GM12891 (cell line): Measurements from ENCODE around the gene SULT2B1.

Source experiments
- PAX5 ChIP-seq: IDR thresholded peaks from 2 replicates; pipeline ENCODE4 v1.6.1; 2011; ENCODE audit warnings: low read length, moderate library complexity, mild to moderate bottlenecking; ENCODE audit not compliant: insufficient read depth, severe bottlenecking
- POLR2A ChIP-seq: IDR thresholded peaks from 2 replicates; pipeline ENCODE4 v1.6.1; 2011; ENCODE audit warnings: low read depth, low read length, control low read depth
- POLR2AphosphoS5 ChIP-seq: IDR thresholded peaks from 2 replicates; pipeline ENCODE4 v1.6.1; 2011; ENCODE audit warnings: low read depth, low read length, control low read depth
- TAF1 ChIP-seq: IDR thresholded peaks from 2 replicates; pipeline ENCODE4 v1.6.1; 2011; ENCODE audit warnings: low read depth, low read length, control low read depth

DNA sequence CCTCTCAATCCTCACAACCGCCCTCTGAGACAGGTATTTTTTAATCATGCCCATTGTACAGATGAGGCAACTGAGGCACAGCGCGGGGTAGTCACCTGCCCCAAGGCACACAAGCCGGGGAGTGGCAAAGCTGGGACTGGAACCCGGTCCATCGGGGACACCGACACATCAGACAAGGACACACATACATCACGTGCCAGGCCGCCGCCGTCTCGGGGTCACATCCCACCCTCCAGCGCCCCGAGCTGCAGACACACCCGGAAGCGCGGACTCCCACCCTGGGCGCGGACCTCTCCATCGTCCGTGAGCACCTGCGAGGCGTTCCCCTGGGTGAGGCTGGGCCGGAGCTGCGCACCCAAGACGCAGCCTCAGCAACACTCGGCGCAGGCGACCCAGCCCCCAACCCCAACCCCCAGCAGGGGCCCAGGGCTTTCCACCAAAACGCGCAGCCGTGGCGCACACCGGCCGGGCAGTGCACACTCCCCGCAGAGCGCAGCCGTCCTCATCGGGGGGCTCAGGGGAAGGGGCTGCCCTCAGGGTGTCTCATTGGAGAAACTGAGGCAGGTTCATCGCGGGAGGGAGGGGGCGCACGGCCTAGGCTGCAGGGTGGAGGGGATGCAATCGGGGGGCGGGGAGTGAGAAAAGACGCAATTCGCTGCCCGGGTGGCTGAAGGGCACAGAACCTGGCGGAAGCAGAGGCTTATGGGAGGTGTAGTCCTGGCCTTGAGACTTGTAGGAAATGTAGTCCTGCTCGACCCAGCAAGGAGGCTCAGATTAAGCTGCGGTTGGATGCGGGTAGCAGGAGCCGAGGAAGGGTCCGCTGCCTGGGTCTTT is 38.5 kb upstream of the SULT2B1 start:
- TF ChIP-seq POLR2A (no peak), POLR2AphosphoS5 (no peak), TAF1 (no peak), PAX5 (no peak)
